ENCODE results near the gene TMEM198. TPM values are rescaled to one million over a fixed set of nuclear protein-coding genes. Genes with fewer than 3 reads are reported as not detected.

The TMEM198 gene
- total RNA-seq, 6 experiments from 2014 or later: 2.3 to 2.8 (median 2.7) TPM

GRCh38 chr2:219563271-219563928 lies 19.6 kb downstream of the TMEM198 start:
- peaks cover 13% of the 10 kb centered on the region for H3K36me3 Mint-ChIP-seq (ENCODE audit: low read depth)

GRCh38 chr2:219565130-219566080 lies 21.6 kb downstream of the TMEM198 start:
- no peak for DNase-seq
- no peak overlapping the region for H3K4me3 Mint-ChIP-seq
- H3K27me3 Mint-ChIP-seq (ENCODE audit: insufficient read depth): peaks cover 2% of the 10 kb centered on the region; the same call in 1 of the 2 replicates
- no peaks in the 10 kb centered on the region for H3K9me3 Mint-ChIP-seq
- peaks cover 10% of the 10 kb centered on the region for H3K4me1 Mint-ChIP-seq (ENCODE audit: low read depth)
- TF ChIP-seq CTCF (IDR thresholded peaks at IDR 0.05): no peak
- peaks cover 22% of the 10 kb centered on the region for H3K36me3 Mint-ChIP-seq (ENCODE audit: low read depth)
- H3K27ac Mint-ChIP-seq: no peak overlapping the region

More at GRCh38 chr2:219563271-219563928, 19.6 kb downstream of the TMEM198 start:
- Mint-ChIP-seq H3K27me3 (ENCODE audit: insufficient read depth) (peaks cover 2% of the 10 kb centered on the region; the same call in 1 of the 2 replicates), H3K27ac (no peak overlapping the region), H3K4me1 (ENCODE audit: low read depth) (peaks cover 7% of the 10 kb centered on the region; the same call in 1 of the 2 replicates), H3K4me3 (no peak overlapping the region), H3K9me3 (no peaks in the 10 kb centered on the region)
- TF ChIP-seq CTCF (IDR thresholded peaks at IDR 0.05): no peak
- no peak for DNase-seq

- Mint-ChIP-seq H3K9me3 (no peaks in the 10 kb centered on the region), H3K4me1 (ENCODE audit: low read depth) (peaks cover 12% of the 10 kb centered on the region)
- no peak for TF ChIP-seq CTCF (IDR thresholded peaks at IDR 0.05)
Observed at GRCh38 chr2:219566640-219567039, 22.8 kb downstream of the TMEM198 start.

GRCh38 chr2:219567131-219567530 lies 23.3 kb downstream of the TMEM198 start:
- Mint-ChIP-seq H3K9me3 (no peaks in the 10 kb centered on the region), H3K27me3 (ENCODE audit: insufficient read depth) (peaks cover 5% of the 10 kb centered on the region), H3K36me3 (ENCODE audit: low read depth) (peaks cover 22% of the 10 kb centered on the region), H3K4me3 (no peak overlapping the region), H3K4me1 (ENCODE audit: low read depth) (peaks cover 17% of the 10 kb centered on the region), H3K27ac (no peak overlapping the region)
- TF ChIP-seq CTCF (IDR thresholded peaks at IDR 0.05): no peak
- no peak for DNase-seq

More at GRCh38 chr2:219566640-219567039, 22.8 kb downstream of the TMEM198 start:
- Mint-ChIP-seq H3K4me3 (no peak overlapping the region), H3K27me3 (ENCODE audit: insufficient read depth) (peaks cover 2% of the 10 kb centered on the region; the same call in 1 of the 2 replicates), H3K36me3 (ENCODE audit: low read depth) (peaks cover 22% of the 10 kb centered on the region), H3K27ac (no peak overlapping the region; the same call in 1 of the 2 replicates)
- no peak for DNase-seq

GRCh38 chr2:219567791-219568361 lies 24.0 kb downstream of the TMEM198 start:
- Mint-ChIP-seq H3K4me3 (no peak overlapping the region), H3K27ac (no peak overlapping the region), H3K4me1 (ENCODE audit: low read depth) (peaks cover 17% of the 10 kb centered on the region), H3K27me3 (ENCODE audit: insufficient read depth) (peaks cover 5% of the 10 kb centered on the region), H3K36me3 (ENCODE audit: low read depth) (peaks cover 22% of the 10 kb centered on the region), H3K9me3 (no peaks in the 10 kb centered on the region)
- TF ChIP-seq CTCF (IDR thresholded peaks at IDR 0.05): no peak
- no peak for DNase-seq

All from HFFc6 (cell line).